NB4 (cell line): ENCODE measurements around the gene ASPHD1.

ENCODE experiments used
- DNase-seq: peaks from one replicate; pipeline ENCODE4 v3.0.0; 2010; ENCODE audit warnings: low read depth
- H3K4me3 ChIP-seq: one replicate; pipeline ENCODE4 v1.5.1; 2011; ENCODE audit warnings: mild to moderate bottlenecking, low read depth, low read length, moderate library complexity
- MYC ChIP-seq: IDR thresholded peaks from 2 replicates; pipeline ENCODE4 v1.6.1; 2011; ENCODE audit warnings: low read depth, low read length
- POLR2A ChIP-seq: IDR thresholded peaks from 2 replicates; pipeline ENCODE4 v1.6.1; 2011; ENCODE audit warnings: mild to moderate bottlenecking; ENCODE audit not compliant: insufficient read length; ENCODE audit errors: extremely low read depth
- TF ChIP-seq, protein P1 (sequence below): IDR thresholded peaks from one replicate; pipeline ENCODE4 v1.5.1; 2012; ENCODE audit warnings: low read depth, low read length
- TF ChIP-seq, protein P2 (sequence below): IDR thresholded peaks from 2 replicates; pipeline ENCODE4 v1.6.1; 2011; ENCODE audit warnings: low read depth, low read length

ASPHD1 gene

GRCh38 chr16:29921034-29921385 is 20.7 kb downstream of the ASPHD1 start:
- H3K4me3 ChIP-seq = no peak overlapping the region
- TF ChIP-seq MYC (no peak), POLR2A (no peak)
- TF ChIP-seq, protein P1, sequence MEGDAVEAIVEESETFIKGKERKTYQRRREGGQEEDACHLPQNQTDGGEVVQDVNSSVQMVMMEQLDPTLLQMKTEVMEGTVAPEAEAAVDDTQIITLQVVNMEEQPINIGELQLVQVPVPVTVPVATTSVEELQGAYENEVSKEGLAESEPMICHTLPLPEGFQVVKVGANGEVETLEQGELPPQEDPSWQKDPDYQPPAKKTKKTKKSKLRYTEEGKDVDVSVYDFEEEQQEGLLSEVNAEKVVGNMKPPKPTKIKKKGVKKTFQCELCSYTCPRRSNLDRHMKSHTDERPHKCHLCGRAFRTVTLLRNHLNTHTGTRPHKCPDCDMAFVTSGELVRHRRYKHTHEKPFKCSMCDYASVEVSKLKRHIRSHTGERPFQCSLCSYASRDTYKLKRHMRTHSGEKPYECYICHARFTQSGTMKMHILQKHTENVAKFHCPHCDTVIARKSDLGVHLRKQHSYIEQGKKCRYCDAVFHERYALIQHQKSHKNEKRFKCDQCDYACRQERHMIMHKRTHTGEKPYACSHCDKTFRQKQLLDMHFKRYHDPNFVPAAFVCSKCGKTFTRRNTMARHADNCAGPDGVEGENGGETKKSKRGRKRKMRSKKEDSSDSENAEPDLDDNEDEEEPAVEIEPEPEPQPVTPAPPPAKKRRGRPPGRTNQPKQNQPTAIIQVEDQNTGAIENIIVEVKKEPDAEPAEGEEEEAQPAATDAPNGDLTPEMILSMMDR = no peak
- TF ChIP-seq, protein P2, sequence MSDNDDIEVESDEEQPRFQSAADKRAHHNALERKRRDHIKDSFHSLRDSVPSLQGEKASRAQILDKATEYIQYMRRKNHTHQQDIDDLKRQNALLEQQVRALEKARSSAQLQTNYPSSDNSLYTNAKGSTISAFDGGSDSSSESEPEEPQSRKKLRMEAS = no peak
- no peak for DNase-seq

DNA sequence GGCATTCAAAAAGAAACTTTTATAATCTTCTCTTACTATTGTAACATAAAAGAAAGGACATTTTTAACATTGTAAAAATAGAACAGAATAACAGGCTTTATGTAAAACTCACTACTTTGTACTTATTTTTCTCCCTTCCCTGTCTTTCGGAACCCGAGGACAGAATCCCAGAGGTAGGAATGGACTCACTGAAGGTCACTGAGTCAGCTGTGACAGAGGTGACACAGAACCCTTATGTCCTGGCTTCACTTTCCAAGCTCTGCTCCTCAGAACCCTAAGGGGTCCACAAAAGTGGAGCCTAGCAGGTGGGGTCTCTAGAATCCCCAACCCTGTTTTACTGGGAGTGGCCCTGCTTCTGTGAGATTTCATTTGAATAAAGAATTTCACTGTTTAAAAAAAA is 22.0 kb downstream of the ASPHD1 start:
- TF ChIP-seq, protein P1 = no peak
- TF ChIP-seq, protein P2 = no peak
- TF ChIP-seq POLR2A = no peak
- TF ChIP-seq MYC = no peak
- H3K4me3 ChIP-seq = no peak overlapping the region

GRCh38 chr16:29922986-29923501 is 22.8 kb downstream of the ASPHD1 start:
- H3K4me3 ChIP-seq = no peak overlapping the region
- TF ChIP-seq, protein P2 = no peak
- TF ChIP-seq POLR2A (no peak), MYC (no peak)

More for the DNA sequence above, 22.0 kb downstream of the ASPHD1 start:
- DNase-seq = no peak

DNA sequence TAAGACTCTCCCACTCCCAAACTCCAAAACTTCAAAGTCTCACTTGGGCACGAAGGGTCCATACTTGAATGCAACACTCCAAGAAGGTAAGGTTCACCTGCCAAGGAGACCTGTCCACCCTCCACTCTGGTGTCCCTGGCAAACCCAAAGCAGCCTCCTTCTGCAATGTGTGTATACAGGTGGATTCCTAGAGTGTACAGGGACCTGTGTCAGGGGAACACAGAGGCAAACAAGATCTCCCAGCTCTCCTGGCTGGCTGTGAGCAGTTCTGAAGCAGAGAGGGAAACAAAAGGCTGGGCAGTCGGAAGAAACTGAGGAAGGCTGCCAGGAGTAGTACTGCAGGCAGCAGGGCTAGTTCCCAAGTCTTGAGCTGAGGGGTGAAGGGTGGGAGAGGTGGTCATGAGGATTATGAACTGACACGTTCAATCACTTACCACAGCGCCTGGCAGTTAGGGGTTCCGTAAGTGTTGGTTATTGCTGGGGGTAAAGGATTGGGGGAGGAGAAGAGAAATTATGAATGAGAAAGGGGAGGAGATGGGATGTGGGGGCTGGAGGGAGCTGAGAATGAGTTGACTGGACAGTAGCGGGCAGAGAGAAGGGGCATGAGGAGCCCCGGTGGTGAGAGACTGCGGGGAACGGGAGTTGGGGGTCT is 24.9 kb downstream of the ASPHD1 start:
- DNase-seq = peak; percentile 56
- TF ChIP-seq, protein P2 = no peak
- TF ChIP-seq POLR2A = no peak

More at GRCh38 chr16:29922986-29923501, 22.8 kb downstream of the ASPHD1 start:
- DNase-seq = no peak

GRCh38 chr16:29925781-29926710 is 25.8 kb downstream of the ASPHD1 start, which contains the start of gene KCTD13:
TSS of gene KCTD13 (minus strand) at chr16:29926226. CDS start at chr16:29926033, 193 bp downstream.
- TF ChIP-seq, protein P1 = no peak
- TF ChIP-seq MYC = no peak
- TF ChIP-seq, protein P2 = peak; percentile 30; the same call in 1 of the 2 replicates
- TF ChIP-seq POLR2A = peak; percentile 97

More for the DNA sequence above, 24.9 kb downstream of the ASPHD1 start:
- peak overlapping the region; percentile 90 for H3K4me3 ChIP-seq

DNA sequence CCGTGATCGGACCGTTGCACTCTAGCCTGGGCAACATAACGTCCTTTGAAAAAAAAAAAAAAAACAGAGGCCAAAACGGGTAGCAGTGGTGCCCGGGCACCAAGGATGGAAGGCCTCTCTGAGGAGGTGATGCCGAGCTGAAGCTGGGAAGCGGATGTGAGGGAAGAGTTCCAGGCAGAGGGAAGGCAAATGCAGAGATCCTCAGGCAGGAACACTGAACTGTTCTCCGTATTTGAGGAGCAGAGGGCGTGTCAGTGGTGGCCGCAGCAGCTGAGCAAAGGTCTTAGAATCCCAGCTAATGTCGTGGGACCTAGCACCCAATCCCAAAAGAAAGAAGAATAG is 26.4 kb downstream of the ASPHD1 start:
- TF ChIP-seq, protein P2 = no peak
- no peak for TF ChIP-seq POLR2A
- TF ChIP-seq, protein P1 = no peak
- no peak for TF ChIP-seq MYC
- no peak for DNase-seq

More at GRCh38 chr16:29925781-29926710, 25.8 kb downstream of the ASPHD1 start, which contains the start of gene KCTD13:
- peak within 1 kb of the TSS; percentile 90 for H3K4me3 ChIP-seq
- peak; percentile 87 for DNase-seq

More for the DNA sequence above, 26.4 kb downstream of the ASPHD1 start:
- peak overlapping the region; percentile 67 for H3K4me3 ChIP-seq
